ENCODE data around the gene WFDC11. TPM values are rescaled to one million over a fixed set of nuclear protein-coding genes. Genes with fewer than 3 reads are reported as not detected.

The WFDC11 gene
- not detected in 5 replicates for total RNA-seq (2022; extraction: Qiagen RNA extraction)

GRCh38 chr20:45670139-45670538 lies at the start of gene WFDC11:
WFDC11 (minus strand) TSS chr20:45670239; CDS start chr20:45650600, 19,639 bp downstream.

GRCh38 chr20:45704969-45705637 lies 35.1 kb upstream of the WFDC11 start, which contains the start of gene WFDC10B:
WFDC10B (minus strand) TSS chr20:45705019; CDS start chr20:45685992, 19,027 bp downstream.

GRCh38 chr20:45701873-45702272 lies 31.8 kb upstream of the WFDC11 start, which contains the start of gene WFDC13:
WFDC13 (plus strand) TSS chr20:45702038; CDS start chr20:45702124, 86 bp downstream.

GRCh38 chr20:45631184-45631583 lies 38.9 kb downstream of the WFDC11 start, which contains the start of gene WFDC9:
WFDC9 (minus strand) TSS chr20:45631284; CDS start chr20:45610181, 21,103 bp downstream.

GRCh38 chr20:45629496-45630100 lies 40.4 kb downstream of the WFDC11 start, which contains the start of gene WFDC10A:
WFDC10A (plus strand) TSS chr20:45629739; CDS start chr20:45629814, 75 bp downstream.

Other genes starting within 250 kb of the WFDC11 start
- 0.35 TPM in 1 of 5 replicates, not detected in the others for gene WFDC2, start 200.5 kb downstream of the WFDC11 start, total RNA-seq (2022; extraction: Qiagen RNA extraction)
- not detected in 5 replicates for gene SPINT3, start 154.6 kb downstream of the WFDC11 start, total RNA-seq (2022; extraction: Qiagen RNA extraction)
- not detected in 5 replicates for gene WFDC6, start 130.8 kb downstream of the WFDC11 start, total RNA-seq (2022; extraction: Qiagen RNA extraction)
- not detected in 5 replicates for gene EPPIN, start 122.8 kb downstream of the WFDC11 start, total RNA-seq (2022; extraction: Qiagen RNA extraction)
- not detected in 5 replicates for gene WFDC8, start 91.0 kb downstream of the WFDC11 start, total RNA-seq (2022; extraction: Qiagen RNA extraction)
- not detected in 5 replicates for gene WFDC10A, start 40.5 kb downstream of the WFDC11 start, total RNA-seq (2022; extraction: Qiagen RNA extraction)
- not detected in 5 replicates for gene WFDC9, start 39.0 kb downstream of the WFDC11 start, total RNA-seq (2022; extraction: Qiagen RNA extraction)
- not detected in 5 replicates for gene WFDC13, start 31.8 kb upstream of the WFDC11 start, total RNA-seq (2022; extraction: Qiagen RNA extraction)
- not detected in 5 replicates for gene WFDC10B, start 34.8 kb upstream of the WFDC11 start, total RNA-seq (2022; extraction: Qiagen RNA extraction)
- gene SPINT4, start 52.1 kb upstream of the WFDC11 start, total RNA-seq (2022; extraction: Qiagen RNA extraction): not detected in 5 replicates
- not detected in 5 replicates for gene WFDC3, start 121.6 kb upstream of the WFDC11 start, total RNA-seq (2022; extraction: Qiagen RNA extraction)
- gene DNTTIP1, start 121.7 kb upstream of the WFDC11 start, total RNA-seq (2022; extraction: Qiagen RNA extraction): 31.5 to 37.5 TPM (median 35.1 TPM) in 5 replicates
- gene UBE2C, start 142.4 kb upstream of the WFDC11 start, total RNA-seq (2022; extraction: Qiagen RNA extraction): 205 to 246 TPM (median 237 TPM) in 5 replicates
- 0.13 to 0.28 TPM (median 0.23 TPM) in 4 of 5 replicates, not detected in the other for gene TNNC2, start 157.1 kb upstream of the WFDC11 start, total RNA-seq (2022; extraction: Qiagen RNA extraction)
- 8.5 to 10.1 TPM (median 9.2 TPM) in 5 replicates for gene SNX21, start 163.6 kb upstream of the WFDC11 start, total RNA-seq (2022; extraction: Qiagen RNA extraction)
- gene ACOT8, start 187.2 kb upstream of the WFDC11 start, total RNA-seq (2022; extraction: Qiagen RNA extraction): 16.3 to 19.4 TPM (median 18.4 TPM) in 5 replicates
- gene ZSWIM3, start 187.4 kb upstream of the WFDC11 start, total RNA-seq (2022; extraction: Qiagen RNA extraction): 1.6 to 1.9 TPM (median 1.7 TPM) in 5 replicates
- 4.6 to 7.2 TPM (median 5.9 TPM) in 5 replicates for gene ZSWIM1, start 211.0 kb upstream of the WFDC11 start, total RNA-seq (2022; extraction: Qiagen RNA extraction)
- gene SPATA25, start 217.4 kb upstream of the WFDC11 start, total RNA-seq (2022; extraction: Qiagen RNA extraction): 0.26 to 0.86 TPM (median 0.52 TPM) in 5 replicates
- gene NEURL2, start 221.0 kb upstream of the WFDC11 start, total RNA-seq (2022; extraction: Qiagen RNA extraction): 0.72 to 1.2 TPM (median 0.95 TPM) in 5 replicates
- 92.5 to 118 TPM (median 109 TPM) in 5 replicates for gene CTSA, start 221.1 kb upstream of the WFDC11 start, total RNA-seq (2022; extraction: Qiagen RNA extraction)
- gene PLTP, start 241.9 kb upstream of the WFDC11 start, total RNA-seq (2022; extraction: Qiagen RNA extraction): 1.4 to 1.9 TPM (median 1.7 TPM) in 5 replicates

Measured in A549 treated with Hydrocortisone at 1 μM for 4 hours (cell line).